C4-2B (cell line): ENCODE data around the gene ARHGAP10.

ENCODE experiments used
- ZFX ChIP-seq: fragments of 450-650 bp; IDR thresholded peaks from 2 replicates; pipeline ENCODE4 v1.6.1; 2017
- TF ChIP-seq, protein P1 (sequence below): fragments of 450-650 bp; conservative IDR thresholded peaks from 2 replicates; pipeline ENCODE4 v1.5.1; 2017; ENCODE audit warnings: mild to moderate bottlenecking

DNA sequence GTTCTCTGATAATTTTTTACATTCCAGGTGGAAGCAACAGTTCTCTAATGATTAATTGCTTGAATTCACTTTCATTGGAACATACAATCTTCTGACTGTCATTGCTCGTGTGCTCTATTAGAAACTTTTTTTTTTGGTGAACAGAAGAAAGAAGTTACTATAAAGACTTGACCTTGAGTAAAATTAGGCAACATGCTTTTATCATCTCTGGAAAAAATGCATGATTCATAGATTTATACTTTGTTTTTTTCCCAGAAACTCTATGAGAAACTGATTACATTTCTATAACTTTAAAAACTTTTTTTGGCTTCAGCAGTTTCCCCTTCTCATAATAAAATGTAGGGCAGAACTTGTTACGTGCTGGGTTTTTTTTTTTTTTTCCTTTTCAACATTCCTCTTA, 167.6 kb downstream of the ARHGAP10 start:
- TF ChIP-seq, protein P1, sequence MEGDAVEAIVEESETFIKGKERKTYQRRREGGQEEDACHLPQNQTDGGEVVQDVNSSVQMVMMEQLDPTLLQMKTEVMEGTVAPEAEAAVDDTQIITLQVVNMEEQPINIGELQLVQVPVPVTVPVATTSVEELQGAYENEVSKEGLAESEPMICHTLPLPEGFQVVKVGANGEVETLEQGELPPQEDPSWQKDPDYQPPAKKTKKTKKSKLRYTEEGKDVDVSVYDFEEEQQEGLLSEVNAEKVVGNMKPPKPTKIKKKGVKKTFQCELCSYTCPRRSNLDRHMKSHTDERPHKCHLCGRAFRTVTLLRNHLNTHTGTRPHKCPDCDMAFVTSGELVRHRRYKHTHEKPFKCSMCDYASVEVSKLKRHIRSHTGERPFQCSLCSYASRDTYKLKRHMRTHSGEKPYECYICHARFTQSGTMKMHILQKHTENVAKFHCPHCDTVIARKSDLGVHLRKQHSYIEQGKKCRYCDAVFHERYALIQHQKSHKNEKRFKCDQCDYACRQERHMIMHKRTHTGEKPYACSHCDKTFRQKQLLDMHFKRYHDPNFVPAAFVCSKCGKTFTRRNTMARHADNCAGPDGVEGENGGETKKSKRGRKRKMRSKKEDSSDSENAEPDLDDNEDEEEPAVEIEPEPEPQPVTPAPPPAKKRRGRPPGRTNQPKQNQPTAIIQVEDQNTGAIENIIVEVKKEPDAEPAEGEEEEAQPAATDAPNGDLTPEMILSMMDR = no peak
- TF ChIP-seq ZFX = no peak
